H1 (cell line): ENCODE results near the gene DEGS2. TPM values are rescaled to one million over a fixed set of nuclear protein-coding genes. Genes with fewer than 3 reads are reported as not detected.

ENCODE experiments used
- HDAC6 ChIP-seq: IDR thresholded peaks from one replicate; pipeline ENCODE4 v1.7.1; 2012; ENCODE audit warnings: low read depth, mild to moderate bottlenecking, inconsistent platforms, low read length, moderate library complexity
- PHF8 ChIP-seq: fragments of 200-600 bp; sonication (generic); conservative IDR thresholded peaks from 2 replicates; pipeline ENCODE4 v1.7.1; 2012; ENCODE audit warnings: low read depth, mild to moderate bottlenecking, inconsistent platforms, low read length, moderate library complexity
- POU5F1 ChIP-seq: IDR thresholded peaks from 2 replicates; pipeline ENCODE4 v1.6.1; 2011; ENCODE audit warnings: low read depth, mild to moderate bottlenecking, low read length, moderate library complexity
- RBBP5 ChIP-seq: IDR thresholded peaks from 2 replicates; pipeline ENCODE4 v1.7.1; 2012; ENCODE audit warnings: low read depth, mild to moderate bottlenecking, inconsistent platforms, low read length, moderate library complexity, borderline replicate concordance
- RNF2 ChIP-seq: fragments of 200-900, 300-1000 bp; sonication (generic); IDR thresholded peaks from 2 replicates; pipeline ENCODE4 v1.7.1; 2016; ENCODE audit warnings: borderline replicate concordance, low read depth, mild to moderate bottlenecking, antibody characterized with exemption, low read length; ENCODE audit not compliant: poor library complexity, severe bottlenecking; ENCODE audit errors: missing control alignments
- ZNF274 ChIP-seq: IDR thresholded peaks from 2 replicates; pipeline ENCODE4 v1.7.0; 2012; ENCODE audit warnings: low read length, borderline replicate concordance; ENCODE audit errors: extremely low read depth
- polyA plus RNA-seq, 7 experiments: library from polyadenylated mRNA; depleted of rRNA in 3 of 7; stranded (reverse) in 5 of 7; unstranded in 2 of 7; fragments of >200 nt in 5 of 7; fragments of 200-250 nt in 2 of 7; gene quantifications; 1 replicate in 5 of 7; 2 replicates in 1 of 7; 4 replicates in 1 of 7; pipeline versions ENCODE4 v1.2.1 to v1.2.3, GENCODE V29; 2011 to 2013; ENCODE audit warnings: missing spikeins in 2 of 7, mixed read lengths in 2 of 7
- total RNA-seq: library from RNA; stranded (reverse); fragmentation: NEBNext Ultra II Directional; extraction: Animal tissue kit (Norgen Biotek cat#: 25700); gene quantifications from 2 replicates; pipeline ENCODE4 v1.2.1, GENCODE V29; 2021

Gene DEGS2
- total and polyA plus RNA-seq, 2 of the 8 experiments (the other 6 are each of a cell fraction or from before 2014, with no cell fraction given), result 0.61 to 0.82 TPM

- no peak for TF ChIP-seq HDAC6
- TF ChIP-seq ZNF274, result no peak
- TF ChIP-seq POU5F1, result no peak
- TF ChIP-seq RNF2, result no peak
- TF ChIP-seq RBBP5, result no peak
- no peak for TF ChIP-seq PHF8
- TF ChIP-seq, all 59 proteins: peak for 0
These were observed 9.4 kb downstream of the DEGS2 start (continued) for GRCh38 chr14:100149851-100150611.
